CD4-positive, alpha-beta T cell (primary cell): ENCODE data around the gene DBH. TPM values are rescaled to one million over a fixed set of nuclear protein-coding genes. Genes with fewer than 3 reads are reported as not detected.

Experiments
- ATAC-seq: fragments of 200-7000 bp; cut with Tn5 transposase; one replicate; pipeline ENCODE4 v1.10.0; 2022; ENCODE audit warnings: mild to moderate bottlenecking; ENCODE audit not compliant: poor library complexity
- CTCF ChIA-PET: fragments of 350-600 bp; sonication (Branson Sonifier 250); formaldehyde crosslinking; loops from one replicate; lab custom pipeline; 2021; ENCODE audit warnings: antibody characterized with exemption, inconsistent platforms; lab: Charles Lee
- POLR2A ChIA-PET: fragments of 350-600 bp; sonication (Branson Sonifier 250); formaldehyde crosslinking; loops from one replicate; lab custom pipeline; 2021; ENCODE audit warnings: antibody characterized with exemption, inconsistent platforms; lab: Charles Lee
- DNase-seq, 14 experiments: peaks; one replicate each; pipeline ENCODE4 v3.0.0-alpha.2; 2013 to 2020; ENCODE audit warnings: mixed read lengths in 2 of 14
- H3K27ac ChIP-seq, 2 donors: one replicate each; pipeline versions ENCODE4 v1.5.1 to v1.7.0; 2013; ENCODE audit warnings: low read length in 2 of 2, low read depth in 1 of 2, mild to moderate bottlenecking in 1 of 2
- H3K27me3 ChIP-seq, 2 experiments: 1 replicate in 1 of 2; 2 replicates in 1 of 2; pipeline versions ENCODE4 v1.6.1 to v1.7.0; 2013; ENCODE audit warnings: low read length in 2 of 2, control low read depth in 1 of 2, mild to moderate bottlenecking in 1 of 2, moderate library complexity in 1 of 2; ENCODE audit not compliant: insufficient read depth in 2 of 2, control insufficient read depth in 1 of 2
- H3K36me3 ChIP-seq: one replicate; pipeline ENCODE4 v1.6.1; 2013; ENCODE audit warnings: low read length, control low read depth; ENCODE audit not compliant: insufficient read depth
- H3K4me1 ChIP-seq: one replicate; pipeline ENCODE4 v1.6.1; 2013; ENCODE audit warnings: low read length, control low read depth; ENCODE audit not compliant: insufficient read depth
- H3K4me3 ChIP-seq: one replicate; pipeline ENCODE4 v1.5.1; 2013; ENCODE audit warnings: mild to moderate bottlenecking, low read length, moderate library complexity
- H3K9me3 ChIP-seq, 2 experiments: 1 replicate in 1 of 2; 2 replicates in 1 of 2; pipeline versions ENCODE4 v1.6.1 to v1.7.0; 2013; ENCODE audit warnings: low read length in 2 of 2, mild to moderate bottlenecking in 2 of 2, control low read depth in 1 of 2, moderate library complexity in 1 of 2; ENCODE audit not compliant: control insufficient read depth in 1 of 2, insufficient read depth in 1 of 2
- H3K27ac Mint-ChIP-seq: one replicate; pipeline ENCODE4 v1.8.0; 2020; ENCODE audit warnings: mixed read lengths
- H3K27me3 Mint-ChIP-seq: one replicate; pipeline ENCODE4 v1.8.0; 2021; ENCODE audit warnings: mixed read lengths
- H3K36me3 Mint-ChIP-seq: one replicate; pipeline ENCODE4 v1.8.0; 2021; ENCODE audit warnings: low read depth, mixed read lengths
- H3K4me1 Mint-ChIP-seq: one replicate; pipeline ENCODE4 v1.8.0; 2021; ENCODE audit warnings: low read depth, mixed read lengths
- H3K4me3 Mint-ChIP-seq: one replicate; pipeline ENCODE4 v1.8.0; 2020; ENCODE audit warnings: mild to moderate bottlenecking, mixed read lengths
- H3K9me3 Mint-ChIP-seq: one replicate; pipeline ENCODE4 v1.8.0; 2020; ENCODE audit warnings: mixed read lengths
- CTCF ChIP-seq: fragments of 200-600 bp; IDR thresholded peaks from one replicate; pipeline ENCODE4 v1.8.0; 2022; ENCODE audit warnings: antibody characterized with exemption, mild to moderate bottlenecking
- intact Hi-C, 2 experiments: fragments of 100-400 bp; cut with DNase I in 1 of 2; cut with micrococcal nuclease in 1 of 2; formaldehyde crosslinking; loops; one replicate each; pipeline versions ENCODE4 v1.15.1 to v1.9.0; 2023 to 2025; cut with DNase I, micrococcal nuclease
- total RNA-seq, 174 experiments: library from RNA in 2 of 174; stranded (reverse) in 2 of 174; gene quantifications; one replicate each; pipeline ENCODE4 v1.2.3 and lab custom pipeline; 2021 to 2026

The DBH gene
- total RNA-seq, 2 experiments from 2014 or later: 1.7 to 1.8 TPM

- ChIA-PET CTCF (no interaction called here), POLR2A (no interaction called here)
- no peak overlapping the region for H3K4me3 Mint-ChIP-seq
- ATAC-seq (no peak), DNase-seq (no peak)
- H3K27me3 ChIP-seq: no peaks in the 10 kb centered on the region
- no peaks in the 10 kb centered on the region for H3K9me3 ChIP-seq
- H3K36me3 Mint-ChIP-seq: no peaks in the 10 kb centered on the region
- no peaks in the 10 kb centered on the region for H3K36me3 ChIP-seq
- TF ChIP-seq CTCF: no peak
- H3K4me1 Mint-ChIP-seq: no peaks in the 10 kb centered on the region
- no peaks in the 10 kb centered on the region for H3K27me3 Mint-ChIP-seq
- H3K27ac Mint-ChIP-seq: no peak overlapping the region
- H3K4me1 ChIP-seq: no peaks in the 10 kb centered on the region
- H3K27ac ChIP-seq: no peak overlapping the region
- H3K4me3 ChIP-seq: no peak overlapping the region
- H3K9me3 Mint-ChIP-seq: no peaks in the 10 kb centered on the region
- intact Hi-C loops: no loop called here
Observed at GRCh38 chr9:133635098-133635497, 1.1 kb upstream of the DBH start.

- Histone ChIP-seq H3K27ac (no peak overlapping the region), H3K4me3 (no peak overlapping the region), H3K9me3 (no peaks in the 10 kb centered on the region), H3K27me3 (no peaks in the 10 kb centered on the region), H3K4me1 (no peaks in the 10 kb centered on the region), H3K36me3 (no peaks in the 10 kb centered on the region)
- DNase-seq: no peak
- no peak for ATAC-seq
- Mint-ChIP-seq H3K27me3 (no peaks in the 10 kb centered on the region), H3K36me3 (no peaks in the 10 kb centered on the region), H3K4me3 (no peak overlapping the region), H3K9me3 (no peaks in the 10 kb centered on the region), H3K27ac (no peak overlapping the region), H3K4me1 (no peaks in the 10 kb centered on the region)
- no peak for TF ChIP-seq CTCF
- CTCF ChIA-PET: no interaction called here
- POLR2A ChIA-PET: no interaction called here
- intact Hi-C loops: no loop called here
Observed at GRCh38 chr9:133636902-133637301, 739 bp downstream of the DBH start.

- H3K9me3 ChIP-seq: no peaks in the 10 kb centered on the region
- no peak overlapping the region for H3K4me3 ChIP-seq
- no peak for ATAC-seq
- H3K4me1 Mint-ChIP-seq: no peaks in the 10 kb centered on the region
- ChIA-PET POLR2A (no interaction called here), CTCF (no interaction called here)
- no peak overlapping the region for H3K27ac Mint-ChIP-seq
- TF ChIP-seq CTCF: no peak
- H3K9me3 Mint-ChIP-seq: no peaks in the 10 kb centered on the region
- no peak for DNase-seq
- H3K27ac ChIP-seq: no peak overlapping the region
- no peaks in the 10 kb centered on the region for H3K27me3 ChIP-seq
- no peaks in the 10 kb centered on the region for H3K36me3 Mint-ChIP-seq
- no peak overlapping the region for H3K4me3 Mint-ChIP-seq
- intact Hi-C loops: no loop called here
- H3K36me3 ChIP-seq: no peaks in the 10 kb centered on the region
- H3K4me1 ChIP-seq: no peaks in the 10 kb centered on the region
- no peaks in the 10 kb centered on the region for H3K27me3 Mint-ChIP-seq
Observed at GRCh38 chr9:133637451-133638055, 1.4 kb downstream of the DBH start.
